Brain microvascular endothelial cell (primary cell): Measurements from ENCODE around the gene CLEC5A.
A peak's percentile ranks its signal among the peaks of the same experiment; 100 is the strongest.

Source experiments
- DNase-seq: peaks from one replicate; pipeline ENCODE4 v3.0.0-alpha.2; 2020
- H3K27ac ChIP-seq: fragments of 250-450 bp; sonication (Bioruptor Pico); 2 replicates; pipeline ENCODE4 v1.5.1; 2020; ENCODE audit warnings: mild to moderate bottlenecking, moderate library complexity
- H3K27me3 ChIP-seq: fragments of 250-450 bp; sonication (Bioruptor Pico); replicated peaks from 2 replicates; pipeline ENCODE4 v1.5.1; 2020; ENCODE audit warnings: mild to moderate bottlenecking
- H3K36me3 ChIP-seq: fragments of 250-450 bp; sonication (Bioruptor Pico); replicated peaks from 2 replicates; pipeline ENCODE4 v1.5.1; 2020; ENCODE audit warnings: mild to moderate bottlenecking
- H3K4me3 ChIP-seq: 2 replicates; pipeline ENCODE4 v1.5.1; 2011; ENCODE audit warnings: low read depth, mild to moderate bottlenecking, control low read depth, low read length, moderate library complexity
- in situ Hi-C: cut with HindIII; loops from 2 replicates; pipeline ENCODE4 v1.10.0; 2017; ENCODE audit warnings: low sequenced_read_pairs, low pct_ligation_motif_present
- TF ChIP-seq, protein P1 (sequence below): IDR thresholded peaks from 2 replicates; pipeline ENCODE4 v1.5.1; 2011; ENCODE audit warnings: low read depth, mild to moderate bottlenecking, moderate library complexity, low read length, control low read depth, inconsistent platforms; ENCODE audit errors: missing control alignments

The CLEC5A gene

DNA sequence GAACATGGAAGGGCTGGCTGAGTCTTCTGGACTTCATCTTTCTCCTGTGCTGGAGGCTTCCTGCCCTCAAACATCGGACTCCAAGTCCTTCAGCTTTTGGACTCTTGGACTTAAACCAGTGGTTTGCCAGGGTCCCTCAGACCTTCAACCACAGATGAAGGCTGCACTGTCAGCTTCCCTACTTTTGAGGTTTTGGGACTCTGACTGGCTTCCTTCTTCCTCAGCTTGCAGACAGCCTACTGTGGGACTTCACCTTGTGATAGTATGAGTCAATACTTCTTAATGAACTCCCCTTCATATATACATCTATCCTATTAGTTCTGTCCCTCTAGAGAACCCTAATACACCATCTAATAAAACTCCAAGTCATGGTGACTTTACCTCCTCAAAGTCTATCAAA, 4.0 kb upstream of the CLEC5A start:
- in situ Hi-C loops, result no loop called here
- no peak for DNase-seq
- no peak overlapping the region for H3K4me3 ChIP-seq
- no peak overlapping the region for H3K27ac ChIP-seq
- H3K36me3 ChIP-seq, result no peaks in the 10 kb centered on the region
- TF ChIP-seq, protein P1, sequence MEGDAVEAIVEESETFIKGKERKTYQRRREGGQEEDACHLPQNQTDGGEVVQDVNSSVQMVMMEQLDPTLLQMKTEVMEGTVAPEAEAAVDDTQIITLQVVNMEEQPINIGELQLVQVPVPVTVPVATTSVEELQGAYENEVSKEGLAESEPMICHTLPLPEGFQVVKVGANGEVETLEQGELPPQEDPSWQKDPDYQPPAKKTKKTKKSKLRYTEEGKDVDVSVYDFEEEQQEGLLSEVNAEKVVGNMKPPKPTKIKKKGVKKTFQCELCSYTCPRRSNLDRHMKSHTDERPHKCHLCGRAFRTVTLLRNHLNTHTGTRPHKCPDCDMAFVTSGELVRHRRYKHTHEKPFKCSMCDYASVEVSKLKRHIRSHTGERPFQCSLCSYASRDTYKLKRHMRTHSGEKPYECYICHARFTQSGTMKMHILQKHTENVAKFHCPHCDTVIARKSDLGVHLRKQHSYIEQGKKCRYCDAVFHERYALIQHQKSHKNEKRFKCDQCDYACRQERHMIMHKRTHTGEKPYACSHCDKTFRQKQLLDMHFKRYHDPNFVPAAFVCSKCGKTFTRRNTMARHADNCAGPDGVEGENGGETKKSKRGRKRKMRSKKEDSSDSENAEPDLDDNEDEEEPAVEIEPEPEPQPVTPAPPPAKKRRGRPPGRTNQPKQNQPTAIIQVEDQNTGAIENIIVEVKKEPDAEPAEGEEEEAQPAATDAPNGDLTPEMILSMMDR, result no peak
- H3K27me3 ChIP-seq, result no peaks in the 10 kb centered on the region

DNA sequence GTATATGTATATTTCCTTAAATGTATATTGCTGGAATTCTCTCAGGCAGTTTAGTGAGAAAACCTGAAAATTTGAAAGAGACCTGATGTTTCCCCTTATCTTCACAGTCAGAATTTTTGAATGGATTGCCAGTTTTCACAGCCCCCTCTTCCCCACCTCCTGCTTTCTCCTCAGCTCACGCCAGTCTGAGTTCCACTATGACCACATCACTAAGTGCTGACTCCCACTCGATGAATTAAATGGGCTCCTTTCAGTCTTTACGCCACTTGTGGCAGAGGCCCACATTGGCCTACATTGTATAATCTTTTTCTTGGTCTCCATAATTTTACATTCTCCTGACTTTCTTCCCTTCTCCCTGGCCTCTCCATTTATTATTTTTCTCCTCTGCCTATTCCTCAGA, 3.1 kb upstream of the CLEC5A start:
- Histone ChIP-seq H3K27ac (no peak overlapping the region), H3K4me3 (no peak overlapping the region), H3K36me3 (no peaks in the 10 kb centered on the region), H3K27me3 (no peaks in the 10 kb centered on the region)
- in situ Hi-C loops, result no loop called here
- no peak for DNase-seq
- TF ChIP-seq, protein P1, result no peak

DNA sequence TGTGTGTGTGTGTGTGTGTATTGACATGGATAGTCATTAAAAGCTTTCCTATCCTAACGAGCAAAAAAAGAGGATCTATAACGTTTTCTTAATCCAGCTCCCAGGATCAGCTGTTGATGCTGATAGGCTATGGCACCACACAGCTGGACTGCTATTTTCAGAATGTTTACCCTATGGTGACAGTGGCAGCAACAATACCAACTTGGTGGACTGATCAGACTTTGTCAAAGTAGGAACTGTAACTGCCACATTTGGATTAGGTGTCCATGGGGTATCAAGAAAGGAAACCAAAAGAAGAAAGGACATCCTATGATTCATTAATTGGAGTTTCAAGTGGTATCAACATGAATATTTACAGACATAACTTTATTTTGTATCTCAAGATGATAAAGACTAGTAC, 2.7 kb upstream of the CLEC5A start:
- H3K4me3 ChIP-seq, result no peak overlapping the region
- H3K36me3 ChIP-seq, result no peaks in the 10 kb centered on the region
- no peaks in the 10 kb centered on the region for H3K27me3 ChIP-seq
- H3K27ac ChIP-seq, result no peak overlapping the region
- in situ Hi-C loops, result no loop called here
- DNase-seq, result no peak
- TF ChIP-seq, protein P1, result no peak

DNA sequence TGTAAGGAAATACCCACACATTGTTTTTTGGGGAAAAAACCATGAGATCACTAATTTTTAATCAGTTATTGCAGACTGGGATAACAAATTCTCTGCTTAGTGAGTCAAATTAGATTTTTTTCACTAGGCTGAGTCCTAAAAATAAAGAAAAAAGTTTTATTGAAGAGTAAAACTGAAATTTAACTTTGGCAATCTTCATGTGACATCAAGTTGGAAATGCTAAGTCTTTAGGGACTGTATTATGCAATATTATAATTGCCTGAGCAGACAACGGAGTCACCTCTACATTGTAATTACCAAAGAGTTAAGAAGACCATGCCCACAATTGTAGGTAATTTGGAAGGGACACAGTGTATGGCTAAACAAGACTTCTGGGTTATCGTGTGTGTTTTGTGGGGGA, 2.2 kb upstream of the CLEC5A start:
- in situ Hi-C loops, result no loop called here
- Histone ChIP-seq H3K27me3 (no peaks in the 10 kb centered on the region), H3K36me3 (no peaks in the 10 kb centered on the region), H3K4me3 (no peak overlapping the region), H3K27ac (no peak overlapping the region)
- TF ChIP-seq, protein P1, result no peak
- no peak for DNase-seq

DNA sequence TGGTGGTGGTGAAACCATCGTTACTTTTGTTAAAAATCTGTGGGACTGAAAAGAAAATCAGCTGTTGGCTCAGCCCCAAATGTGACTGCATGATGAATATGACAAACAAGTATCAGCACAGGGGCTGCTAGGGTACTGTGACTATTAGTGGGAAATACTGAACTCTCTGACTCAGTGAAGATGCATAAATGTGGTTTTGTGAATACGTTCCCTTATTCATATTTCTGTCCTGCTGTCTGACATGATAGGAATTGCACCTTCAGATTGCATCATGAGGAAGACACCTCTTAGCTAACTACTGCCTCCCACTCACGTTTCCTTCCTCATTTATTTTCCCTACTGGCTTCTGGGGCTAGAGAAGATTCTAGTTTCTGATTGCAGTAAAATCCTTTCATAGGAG, 1.4 kb downstream of the CLEC5A start:
- H3K27me3 ChIP-seq, result no peaks in the 10 kb centered on the region
- TF ChIP-seq, protein P1, result no peak
- no peaks in the 10 kb centered on the region for H3K36me3 ChIP-seq
- H3K27ac ChIP-seq, result no peak overlapping the region
- DNase-seq, result peak; percentile 60
- no peak overlapping the region for H3K4me3 ChIP-seq
- in situ Hi-C loops, result no loop called here

DNA sequence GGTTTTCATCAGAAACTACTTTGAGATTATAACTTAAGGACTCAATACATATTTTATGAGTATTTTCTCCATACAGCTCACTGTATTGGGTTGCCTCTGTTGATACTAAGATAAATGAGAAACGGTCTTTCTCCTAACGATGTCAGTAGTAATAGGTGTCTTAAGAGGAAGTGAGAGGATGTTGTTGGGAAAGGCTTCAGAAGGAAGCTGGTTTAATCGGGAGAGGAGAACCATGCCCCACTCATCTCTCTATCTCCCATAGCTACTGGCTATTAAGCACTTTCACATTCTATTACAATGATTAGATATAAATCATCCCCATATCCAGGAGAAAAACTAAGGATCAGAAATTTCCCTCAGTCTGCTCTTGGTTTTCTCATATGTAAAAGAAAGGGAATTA, 2.0 kb downstream of the CLEC5A start:
- in situ Hi-C loops, result no loop called here
- H3K27ac ChIP-seq, result no peak overlapping the region
- DNase-seq, result no peak
- no peaks in the 10 kb centered on the region for H3K27me3 ChIP-seq
- TF ChIP-seq, protein P1, result no peak
- H3K36me3 ChIP-seq, result no peaks in the 10 kb centered on the region
- no peak overlapping the region for H3K4me3 ChIP-seq
